HG03342 (cell line): ENCODE results near the gene RSPH4A.
"Not testable (repeated sequence)": the region's sequence is repeated elsewhere in the genome, so short reads cannot be mapped to it uniquely, and the experiment has no call there.

Experiments used
- ATAC-seq: cut with Tn5 transposase; IDR thresholded peaks from one replicate; pipeline ENCODE4 v1.9.1; 2021; ENCODE audit warnings: mild to moderate bottlenecking, moderate library complexity; ENCODE audit not compliant: unreplicated experiment

RSPH4A gene

DNA sequence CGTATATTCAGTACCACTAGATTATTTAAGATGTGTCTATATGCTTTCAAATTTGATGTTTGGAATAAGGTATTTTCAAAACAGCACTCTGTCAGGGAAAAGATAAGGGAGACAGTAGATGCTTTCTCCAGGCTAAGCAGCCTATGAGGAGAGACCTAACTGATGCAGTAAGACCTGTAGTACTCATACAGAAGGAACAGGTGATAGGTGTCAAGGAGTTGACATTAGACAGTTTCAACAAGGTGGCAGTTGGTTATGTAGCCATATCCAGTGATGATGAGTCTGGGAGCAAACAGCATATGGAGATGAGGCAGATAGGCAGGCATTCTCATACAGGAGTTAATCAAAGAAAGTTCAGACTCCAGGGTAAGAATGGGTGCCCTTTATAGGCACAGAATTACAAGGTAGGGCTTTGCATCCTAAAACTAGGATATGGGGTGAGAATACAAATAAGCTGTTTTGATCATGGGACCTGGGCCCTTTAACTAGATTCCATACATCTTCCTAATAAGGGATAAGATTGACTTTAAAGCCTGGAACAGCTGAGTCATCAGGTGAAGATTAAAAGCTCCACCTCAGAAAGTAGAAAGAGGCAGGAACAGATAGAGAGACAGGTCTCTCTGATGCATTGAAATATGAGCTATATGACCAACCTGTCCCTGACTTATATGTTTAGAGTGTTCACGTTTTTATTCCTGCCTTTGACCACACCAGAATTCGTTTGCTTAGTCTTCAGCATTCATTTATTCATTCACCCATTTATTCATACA, 7.9 kb downstream of the RSPH4A start:
- ATAC-seq, result no peak

DNA sequence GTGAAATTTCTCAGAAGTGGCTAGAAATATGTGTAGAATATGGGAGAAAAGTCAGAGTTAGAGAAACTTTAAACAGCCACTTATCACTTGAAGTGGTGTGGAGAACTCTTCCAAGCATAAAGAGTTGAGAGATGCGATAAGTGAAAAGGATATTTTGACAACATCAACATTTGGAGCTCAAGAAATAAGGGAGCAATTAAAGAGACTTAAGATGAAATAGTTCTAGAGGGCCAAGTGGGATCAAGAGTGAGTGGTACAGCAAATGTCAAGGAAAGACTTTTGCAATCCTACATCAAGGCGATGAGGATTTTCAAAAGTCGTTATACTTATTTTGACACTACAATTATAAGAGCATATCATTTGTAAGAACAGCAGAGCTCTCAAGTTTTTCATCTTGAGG, 9.6 kb downstream of the RSPH4A start:
- no peak for ATAC-seq

DNA sequence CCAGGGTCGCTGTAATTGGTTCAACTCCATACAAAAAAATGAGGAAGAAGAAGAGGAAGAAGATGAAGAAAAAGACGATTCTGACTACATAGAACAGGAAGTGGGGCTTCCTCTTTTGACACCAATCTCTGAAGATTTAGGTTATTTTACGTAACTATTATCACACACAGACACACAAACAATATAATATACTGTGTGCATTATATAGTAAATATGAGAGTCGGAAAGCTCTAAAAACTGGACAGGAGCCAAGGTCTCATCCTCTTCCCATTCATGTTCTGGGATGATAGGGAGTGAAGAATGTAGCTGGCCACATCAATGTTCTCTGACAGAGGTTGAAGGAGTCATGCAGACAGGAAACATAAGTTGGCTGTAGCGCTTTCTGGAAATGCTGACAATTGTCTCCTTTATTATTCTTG, 13.3 kb downstream of the RSPH4A start:
- no peak for ATAC-seq

DNA sequence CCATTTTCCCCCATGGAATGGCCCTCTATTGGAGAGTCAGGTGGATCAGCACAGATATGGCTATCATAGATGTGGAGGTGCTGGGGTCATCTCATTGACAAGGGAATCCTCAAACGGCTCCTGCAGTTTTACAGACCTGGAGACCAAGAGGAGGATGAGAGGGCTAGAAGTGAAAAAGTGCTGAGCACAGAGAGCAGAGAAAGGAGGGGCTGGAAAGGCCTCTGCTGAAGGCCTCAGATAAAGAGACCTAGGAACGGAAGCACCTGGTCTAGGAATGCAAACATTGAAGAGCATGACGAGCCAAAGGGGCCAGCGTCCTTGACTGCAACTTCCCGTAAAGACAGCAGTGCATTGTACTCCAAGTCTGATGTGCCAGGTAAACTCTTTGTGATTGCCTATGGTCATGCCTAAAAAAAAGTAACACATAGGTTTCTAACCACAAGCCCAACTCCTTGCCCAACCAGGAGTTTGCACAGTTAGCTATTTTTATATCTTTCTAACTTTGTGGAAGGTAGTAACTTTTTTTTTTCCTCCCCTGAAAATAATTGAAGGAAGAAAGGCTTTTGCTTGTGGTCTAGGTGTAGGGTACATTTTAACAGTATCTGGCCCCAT, 15.2 kb downstream of the RSPH4A start:
- peak; percentile 68 for ATAC-seq

DNA sequence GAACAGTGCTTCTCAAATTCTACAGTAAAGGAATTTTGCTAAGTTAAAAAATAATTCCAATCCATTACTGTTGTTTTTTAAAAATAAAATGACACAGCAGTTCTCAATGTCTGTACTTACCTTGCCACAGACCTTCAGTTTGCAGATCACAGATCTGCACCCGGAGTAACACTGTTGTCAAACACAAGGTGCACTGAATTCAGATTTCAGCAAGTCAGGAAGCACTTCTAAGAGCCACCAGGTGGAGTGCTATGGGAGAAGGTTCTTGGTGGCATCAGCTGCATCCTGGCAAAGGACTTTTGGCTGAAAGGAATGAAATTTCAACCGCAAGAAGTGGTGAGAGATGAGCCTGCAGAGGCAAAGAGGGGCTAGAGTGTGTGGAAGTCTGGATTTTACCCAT, 17.4 kb downstream of the RSPH4A start:
- ATAC-seq, result no peak

DNA sequence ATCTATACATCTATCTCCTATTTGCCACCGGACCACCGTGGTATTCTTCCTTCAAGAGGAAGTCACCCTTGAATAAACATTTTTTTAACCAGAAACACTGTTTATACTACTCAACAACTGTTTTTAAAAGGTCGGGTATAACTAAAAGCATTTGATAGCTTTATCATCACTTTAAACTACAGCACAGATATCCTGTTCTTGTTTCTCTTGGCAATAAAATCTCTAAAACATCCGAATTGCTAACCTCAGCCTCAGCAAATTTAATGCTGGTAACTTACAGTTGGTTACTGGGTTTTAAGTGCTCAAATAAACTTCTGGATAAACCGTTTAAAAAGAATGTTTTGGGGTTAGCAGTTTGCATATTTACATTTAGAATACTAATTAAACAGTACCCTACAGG, 31.9 kb downstream of the RSPH4A start:
- no peak for ATAC-seq

DNA sequence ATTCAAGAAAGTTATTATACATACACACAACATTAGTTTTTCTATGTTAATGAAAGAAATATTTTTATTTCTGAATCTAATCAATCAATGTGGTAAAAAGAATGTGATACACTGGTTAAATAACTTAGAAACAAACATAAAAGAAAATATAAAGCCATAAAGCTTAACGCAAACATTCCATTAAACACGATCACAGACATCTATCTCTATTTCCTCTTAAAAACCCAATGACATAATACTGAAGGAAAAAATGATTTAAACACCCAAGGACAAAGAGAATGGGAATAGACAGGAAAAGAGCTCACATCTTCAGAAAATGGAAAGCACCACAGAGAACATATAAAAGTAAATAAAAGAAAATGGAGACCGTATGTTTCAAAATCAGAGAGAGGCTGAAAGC, 32.9 kb downstream of the RSPH4A start:
- ATAC-seq, result no peak

DNA sequence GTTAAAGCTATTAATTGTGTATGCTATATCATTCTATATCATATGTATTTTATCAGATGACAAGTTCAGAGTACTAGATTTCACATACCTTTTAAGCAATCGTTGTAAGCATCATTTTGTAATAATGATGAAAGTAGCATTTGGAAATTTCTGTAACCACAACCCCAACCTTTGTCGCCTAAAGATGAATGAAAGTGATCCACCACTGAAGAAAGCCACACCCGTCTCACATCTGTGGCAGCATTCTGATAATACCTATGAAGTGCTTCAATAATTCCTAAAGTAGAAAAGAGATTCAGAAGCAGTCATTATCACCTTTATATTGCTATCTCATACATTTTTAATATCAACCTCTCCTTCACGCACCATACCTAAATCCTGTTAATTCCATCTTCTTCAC, 35.6 kb downstream of the RSPH4A start:
- no peak for ATAC-seq

DNA sequence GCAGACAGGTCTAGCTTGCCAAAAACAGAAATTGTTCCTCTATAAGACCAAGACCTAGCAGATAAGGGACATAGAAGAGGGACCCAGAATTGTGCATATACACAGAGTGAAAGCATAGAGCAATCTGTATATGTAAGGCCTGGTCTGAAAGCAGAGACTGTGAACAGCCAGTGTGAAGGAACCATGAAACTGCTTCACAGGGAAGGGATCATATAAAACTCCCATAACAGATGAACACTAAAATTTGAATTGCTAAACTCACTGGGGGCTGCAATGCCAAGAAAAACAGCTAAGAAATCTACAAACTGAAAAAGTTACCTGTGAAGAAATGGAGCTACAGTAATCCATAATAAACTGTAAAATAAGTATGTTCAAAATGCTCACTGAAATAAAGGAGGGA, 45.3 kb downstream of the RSPH4A start:
- ATAC-seq, result no peak

DNA sequence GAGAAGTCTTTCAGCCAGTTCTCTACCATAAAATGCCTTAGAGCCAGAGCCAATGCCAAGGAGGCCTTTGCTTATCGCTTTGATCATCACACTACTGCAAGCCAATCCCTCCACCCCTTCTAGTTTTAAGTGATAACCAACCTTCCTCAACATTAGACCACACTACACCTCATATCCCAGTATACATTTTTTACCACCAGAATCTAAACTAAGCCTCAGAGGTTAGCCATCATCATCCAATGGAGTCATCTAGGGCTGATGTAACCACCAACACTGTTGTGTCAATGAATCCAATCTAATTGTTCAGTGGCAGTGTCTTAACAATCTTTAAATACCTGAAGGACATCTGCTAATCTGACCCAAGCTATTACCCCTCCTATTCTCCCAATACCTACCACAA, 45.9 kb downstream of the RSPH4A start:
- ATAC-seq, result no peak

DNA sequence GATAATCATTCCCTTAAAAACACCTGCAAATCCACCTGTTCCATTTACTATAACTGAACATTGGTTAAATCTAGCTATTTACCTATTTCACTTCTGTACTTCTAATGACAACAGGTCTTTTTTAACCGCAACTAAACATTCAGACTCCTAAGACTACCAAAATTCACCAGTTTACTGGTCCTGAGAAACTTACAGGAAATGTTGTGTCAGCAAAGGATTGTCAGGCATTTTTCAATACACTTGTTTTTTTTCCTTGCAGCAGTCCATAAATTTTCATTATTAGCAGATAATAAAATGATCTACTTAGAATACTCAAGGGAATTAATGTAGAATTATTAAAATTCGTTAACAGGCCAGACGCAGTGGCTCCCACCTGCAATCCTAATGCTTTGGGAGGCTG, 47.0 kb downstream of the RSPH4A start:
- ATAC-seq, result no peak

DNA sequence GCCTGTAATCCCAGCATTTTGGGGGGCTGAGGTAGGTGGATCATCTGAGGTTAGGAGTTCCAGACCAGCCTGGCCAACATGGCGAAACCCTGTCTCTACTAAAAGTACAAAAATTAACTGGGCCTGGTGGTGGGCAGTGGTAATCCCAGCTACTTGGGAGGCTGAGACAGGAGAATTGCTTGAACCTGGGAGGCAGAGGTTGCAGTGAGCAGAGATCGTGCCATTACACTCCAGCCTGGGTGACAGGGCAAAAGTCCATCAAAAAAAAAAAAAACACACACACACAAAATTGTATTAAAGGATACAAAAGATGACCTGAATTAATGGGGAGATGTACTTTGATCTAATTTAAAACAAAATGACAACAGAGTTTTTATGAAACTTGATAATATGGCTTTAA, 47.9 kb downstream of the RSPH4A start:
- ATAC-seq, result not testable (repeated sequence)

DNA sequence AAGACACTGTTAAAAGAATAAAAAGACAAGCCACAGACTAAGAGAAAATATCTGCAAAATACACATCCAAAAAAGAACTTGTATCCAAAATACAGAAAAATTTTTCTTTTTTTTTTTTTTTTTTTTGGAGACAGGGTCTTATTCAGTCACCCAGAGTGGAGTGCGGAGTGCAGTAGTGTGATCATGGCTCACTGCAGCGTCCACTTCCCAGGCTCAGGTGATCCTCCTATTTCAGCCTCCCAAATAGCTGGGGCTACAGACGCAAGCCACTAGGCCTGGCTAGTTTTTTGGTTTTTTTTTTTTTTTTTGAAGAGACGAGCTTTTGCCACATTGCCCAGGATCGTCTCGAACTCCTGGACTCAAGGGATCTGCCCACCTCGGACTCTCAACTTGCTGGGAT, 49.2 kb downstream of the RSPH4A start:
- no peak for ATAC-seq

DNA sequence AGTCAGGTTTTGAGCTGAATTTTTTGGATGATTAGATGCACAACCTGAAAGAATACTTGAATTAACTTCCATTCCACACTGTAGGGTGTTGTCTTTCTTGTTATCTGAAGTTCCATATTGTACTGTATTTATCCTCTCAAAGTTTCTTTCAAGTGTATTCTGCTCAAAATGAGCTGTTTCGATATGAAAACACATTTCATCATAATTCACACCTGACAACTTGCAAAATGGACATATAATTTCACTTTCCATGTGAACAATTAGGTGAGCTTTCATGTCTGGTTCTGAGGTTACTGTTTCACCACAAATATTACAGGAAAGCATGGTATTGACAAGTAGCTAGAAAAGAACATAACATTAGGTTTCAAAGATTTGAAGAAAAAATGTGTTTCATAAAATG, 50.6 kb downstream of the RSPH4A start:
- peak; percentile 40 for ATAC-seq

DNA sequence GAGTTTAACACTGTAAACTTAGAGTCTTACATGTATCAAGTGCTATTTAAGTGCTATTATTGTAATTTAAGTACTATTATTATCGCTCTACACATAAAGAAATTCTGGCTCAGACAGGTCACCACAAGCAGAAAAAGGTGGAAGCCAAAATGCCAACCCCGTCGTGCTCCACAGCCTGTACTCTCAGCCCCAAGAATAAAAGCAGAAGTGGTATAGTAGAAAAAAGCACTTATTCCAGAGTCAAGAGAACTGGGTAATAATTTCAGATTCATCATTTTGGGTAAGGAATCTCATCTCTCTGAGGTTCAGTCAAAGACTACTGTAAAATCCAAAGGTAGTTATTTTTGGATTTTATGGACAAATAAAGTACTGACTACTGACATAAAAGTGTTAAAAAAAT, 51.3 kb downstream of the RSPH4A start:
- ATAC-seq, result no peak

DNA sequence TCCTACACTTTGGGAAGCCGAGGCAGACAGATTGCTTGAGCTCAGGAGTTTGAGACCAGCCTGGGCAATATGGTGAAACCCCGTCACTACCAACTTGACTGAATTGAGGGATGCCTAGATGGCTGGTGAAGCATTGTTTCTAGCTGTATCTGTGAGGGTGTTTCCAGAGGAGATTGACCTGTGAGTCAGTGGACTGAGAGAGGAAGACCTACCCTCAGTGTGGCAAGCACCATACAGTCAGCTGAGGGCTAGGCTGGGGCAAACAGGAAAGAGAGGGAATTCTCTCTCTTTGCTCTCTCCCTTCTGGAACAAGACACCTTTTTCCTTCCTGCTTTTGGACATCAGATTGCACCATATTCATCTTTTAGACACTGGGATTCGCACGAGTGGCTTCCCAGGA, 56.0 kb downstream of the RSPH4A start:
- ATAC-seq, result no peak

DNA sequence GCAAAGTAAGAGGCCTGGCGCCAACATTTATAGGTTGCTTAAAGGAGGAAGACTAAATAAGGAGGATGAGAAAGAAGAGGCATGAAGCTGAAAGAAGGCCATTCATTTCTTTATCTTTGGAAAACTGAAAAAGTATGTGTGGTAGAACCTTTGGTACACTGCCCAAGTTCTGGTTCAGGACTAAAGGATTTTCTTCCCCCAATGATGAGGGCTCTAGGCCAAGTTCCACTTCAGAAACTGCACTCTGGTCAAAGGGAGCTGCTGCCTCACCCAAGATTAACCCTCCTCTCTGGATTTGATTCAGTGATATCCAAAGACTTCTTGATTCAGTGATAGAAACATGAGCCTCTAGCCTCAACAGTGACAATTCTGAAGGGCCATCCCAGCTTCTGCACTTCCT, 59.7 kb downstream of the RSPH4A start:
- no peak for ATAC-seq

DNA sequence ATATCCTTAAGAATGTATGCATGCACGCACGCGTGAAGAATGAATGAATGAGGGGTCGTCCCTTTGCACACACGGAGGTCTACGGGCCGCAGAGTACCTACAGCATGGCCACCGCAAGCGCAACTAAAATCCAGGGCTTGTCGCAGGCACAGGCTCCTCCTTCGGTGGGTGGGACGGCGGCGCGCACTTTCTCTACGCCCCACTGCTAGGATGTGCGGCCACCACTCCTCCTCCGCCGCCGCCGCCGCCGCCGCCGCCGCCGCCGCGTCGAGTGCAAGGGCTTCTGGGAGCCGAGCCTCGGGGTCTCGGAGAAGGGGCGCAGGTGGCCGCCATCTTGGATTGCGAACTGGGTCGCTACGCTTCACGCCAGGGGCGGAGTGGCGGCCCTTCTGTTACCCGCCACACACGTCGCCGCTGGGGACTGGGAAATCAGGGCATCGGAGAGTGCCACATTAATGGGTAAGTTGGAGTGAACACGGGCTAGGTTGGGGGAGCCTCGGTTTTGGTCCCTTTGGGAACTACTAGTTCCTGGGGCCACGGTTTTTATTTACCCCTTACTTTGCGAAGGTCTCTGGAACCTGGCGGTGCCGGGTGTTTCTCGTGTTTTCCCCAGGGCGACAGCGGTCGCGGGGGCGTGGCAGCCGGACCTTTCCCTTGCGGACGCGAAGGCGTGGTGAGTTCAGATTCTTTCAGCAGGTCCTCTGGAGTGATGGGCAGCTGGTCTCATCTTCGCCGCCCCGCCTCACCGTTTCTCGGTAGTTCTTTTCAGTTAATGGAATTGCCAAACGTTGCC, 64.8 kb downstream of the RSPH4A start, which contains the start of gene KPNA5:
TSS of gene KPNA5 (plus strand) at position 332 of the 793 bp plus-strand sequence. CDS start at position 456, 124 bp downstream.
- peak; percentile 92 for ATAC-seq

DNA sequence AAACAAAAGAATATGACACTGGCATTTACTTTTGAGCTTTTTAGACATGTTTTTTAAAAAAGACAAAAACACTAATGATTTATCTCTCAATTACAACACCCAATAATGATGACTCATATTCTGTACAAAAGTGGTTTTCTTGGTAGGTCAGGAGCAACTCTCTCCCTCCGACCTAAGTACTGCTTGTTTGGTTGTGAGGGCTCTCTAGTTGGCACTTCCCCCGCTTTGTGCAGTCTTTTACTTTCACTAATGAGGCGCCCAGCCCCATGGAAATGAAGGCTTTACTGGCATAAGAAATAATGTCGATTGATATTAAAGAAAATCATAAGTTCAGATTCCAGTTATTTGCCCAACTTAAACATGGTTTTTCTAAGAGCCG, 66.0 kb downstream of the RSPH4A start:
- peak; percentile 36 for ATAC-seq
